ENCODE measurements around the gene QPCT.

Gene QPCT

DNA sequence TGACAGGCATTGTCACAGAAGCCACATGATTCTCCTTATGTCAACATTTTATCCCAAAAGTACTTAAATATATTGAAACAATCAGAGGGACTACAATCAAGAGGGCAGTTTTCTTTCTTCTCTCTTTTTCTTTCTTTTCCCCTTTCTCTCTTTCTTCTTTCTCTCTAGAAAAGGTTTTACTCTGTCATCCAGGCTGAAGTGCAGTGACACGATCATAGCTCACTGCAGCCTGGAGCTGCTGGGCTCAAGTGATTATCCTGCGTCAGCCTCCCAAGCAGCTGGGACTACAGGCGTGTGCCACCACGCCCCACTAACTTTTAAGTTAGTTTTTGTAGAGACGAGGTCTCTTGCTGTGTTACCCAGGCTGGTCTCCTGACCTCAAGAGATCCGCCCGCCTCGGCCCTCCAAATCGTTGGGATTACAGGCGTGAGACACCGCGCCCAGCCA is 18.8 kb upstream of the QPCT start:
- no peak for DNase-seq

DNA sequence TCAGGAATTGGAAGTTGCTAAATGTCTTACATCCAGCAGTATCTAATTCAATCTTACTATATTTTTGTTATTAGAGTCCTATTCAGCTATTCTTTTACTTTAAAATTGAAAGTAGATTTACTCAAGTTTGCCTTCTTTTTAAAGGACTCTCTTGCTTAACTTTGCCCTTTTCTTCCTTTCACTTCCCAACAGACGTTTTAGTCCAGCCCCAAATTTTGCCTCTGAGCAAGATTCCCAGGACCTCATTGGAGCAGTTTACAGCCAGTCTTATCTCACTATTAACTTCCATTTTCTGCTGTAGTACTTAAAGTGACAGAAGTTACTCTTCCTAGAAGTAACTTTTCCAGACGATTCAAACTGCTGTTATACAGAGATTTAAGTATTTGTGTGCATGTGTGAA is 18.1 kb upstream of the QPCT start:
- DNase-seq: no peak

DNA sequence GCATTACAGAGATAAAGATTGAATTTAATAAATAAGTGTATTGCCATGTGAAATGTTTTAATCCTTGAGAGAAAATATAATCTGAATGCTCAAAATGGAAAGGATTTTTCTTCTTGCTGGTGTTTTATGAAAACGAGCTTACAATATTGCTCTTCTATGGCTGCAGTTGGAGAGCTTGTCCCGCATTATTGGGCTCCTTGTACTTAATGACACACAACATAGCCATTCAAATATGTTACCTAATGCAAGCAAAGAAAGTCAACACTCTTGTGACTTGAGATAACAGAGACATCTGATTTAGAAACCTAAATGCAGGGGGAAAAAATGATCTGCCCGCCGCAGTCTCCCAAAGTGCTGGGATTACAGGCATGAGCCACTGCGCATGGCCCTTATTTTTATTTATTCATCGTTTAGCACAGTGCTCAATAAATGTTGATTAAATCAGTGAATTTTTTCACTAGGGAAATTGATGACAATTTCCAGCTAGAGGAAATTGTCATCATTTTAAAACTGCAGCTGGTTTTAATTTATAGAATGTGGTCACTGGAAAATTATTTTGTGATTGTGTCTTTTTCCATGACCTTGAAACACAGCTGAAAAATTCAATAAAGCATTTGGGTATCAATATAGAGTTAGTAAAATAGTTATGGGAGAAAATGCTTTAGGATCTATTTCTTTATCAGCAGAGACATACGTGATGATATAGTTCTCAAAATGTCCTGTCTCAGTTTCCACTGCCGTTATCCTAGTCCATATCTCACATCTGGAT is 17.4 kb upstream of the QPCT start:
- DNase-seq: no peak

DNA sequence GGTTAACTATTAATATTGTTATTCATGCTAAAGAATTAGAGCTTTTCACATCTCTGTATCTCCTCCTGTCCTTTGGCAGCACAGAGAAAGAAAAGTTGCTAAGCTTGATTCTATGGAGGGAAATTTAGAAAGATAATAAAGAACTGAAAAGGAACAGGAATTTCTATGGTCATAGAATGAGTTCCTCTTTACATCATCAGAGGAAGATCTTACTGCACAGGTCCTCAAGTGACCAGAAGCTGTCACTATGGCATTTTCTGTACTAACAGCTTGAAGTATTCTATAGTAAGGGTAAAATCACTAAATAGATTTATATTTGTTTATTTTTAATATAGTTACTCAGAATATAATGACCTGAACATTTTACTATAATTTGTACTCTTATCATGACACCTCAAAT is 13.7 kb upstream of the QPCT start:
- DNase-seq: no peak

DNA sequence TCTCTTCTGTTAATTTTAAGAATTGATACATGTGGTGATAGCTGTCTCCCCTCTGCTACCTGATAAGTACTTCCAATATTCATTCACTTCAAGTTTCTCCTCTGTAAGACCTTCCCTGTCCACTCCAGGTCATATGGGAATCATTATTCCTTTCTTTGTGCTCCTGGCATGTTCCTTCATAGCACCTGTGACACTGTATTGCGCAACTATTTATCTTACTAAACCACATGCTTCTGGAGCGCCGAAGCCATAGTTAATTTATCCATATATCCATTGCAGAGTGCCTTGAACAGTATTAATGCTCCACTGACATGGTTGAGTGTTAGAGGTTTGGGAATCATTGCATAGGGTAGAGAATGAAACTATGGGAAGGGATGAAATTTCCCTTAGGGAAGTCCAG is 11.9 kb upstream of the QPCT start:
- no peak for DNase-seq

DNA sequence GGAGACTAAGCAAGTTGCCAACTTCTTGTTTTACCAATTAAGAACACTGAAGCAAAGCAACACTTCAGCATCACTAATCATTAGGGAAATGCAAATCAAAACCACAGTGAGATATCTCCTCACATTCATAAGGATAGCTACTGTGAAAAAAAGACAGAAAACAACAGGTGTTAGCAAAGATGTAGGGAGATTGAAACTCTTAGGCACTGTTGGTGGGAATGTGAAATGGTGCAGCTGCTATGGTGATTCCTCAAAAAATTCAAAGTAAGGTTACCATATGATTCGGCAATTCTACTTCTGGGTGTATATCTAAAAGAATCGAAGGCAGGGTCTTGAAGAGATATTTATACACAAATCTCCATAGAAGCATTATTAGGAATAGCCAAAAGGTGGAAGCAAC is 11.2 kb upstream of the QPCT start:
- DNase-seq: no peak

DNA sequence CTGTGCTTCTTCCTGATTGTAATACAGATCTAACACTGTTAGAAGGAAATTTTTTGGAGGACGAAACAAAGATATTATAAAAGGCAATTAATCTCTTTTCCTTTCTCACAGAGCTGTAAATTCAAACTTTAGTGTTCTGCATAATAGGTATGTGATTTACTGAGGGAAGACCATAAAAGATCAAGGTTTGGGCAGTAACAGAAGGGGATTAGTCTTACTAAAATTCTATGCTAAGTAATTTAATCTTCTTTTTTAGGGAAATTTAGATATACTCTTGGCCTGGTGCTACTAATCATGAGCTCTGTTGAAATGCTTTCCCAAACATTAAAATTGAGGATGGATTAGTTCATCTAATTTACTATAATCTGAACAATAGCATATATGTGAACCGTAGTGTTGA is 8.8 kb upstream of the QPCT start:
- DNase-seq: no peak

DNA sequence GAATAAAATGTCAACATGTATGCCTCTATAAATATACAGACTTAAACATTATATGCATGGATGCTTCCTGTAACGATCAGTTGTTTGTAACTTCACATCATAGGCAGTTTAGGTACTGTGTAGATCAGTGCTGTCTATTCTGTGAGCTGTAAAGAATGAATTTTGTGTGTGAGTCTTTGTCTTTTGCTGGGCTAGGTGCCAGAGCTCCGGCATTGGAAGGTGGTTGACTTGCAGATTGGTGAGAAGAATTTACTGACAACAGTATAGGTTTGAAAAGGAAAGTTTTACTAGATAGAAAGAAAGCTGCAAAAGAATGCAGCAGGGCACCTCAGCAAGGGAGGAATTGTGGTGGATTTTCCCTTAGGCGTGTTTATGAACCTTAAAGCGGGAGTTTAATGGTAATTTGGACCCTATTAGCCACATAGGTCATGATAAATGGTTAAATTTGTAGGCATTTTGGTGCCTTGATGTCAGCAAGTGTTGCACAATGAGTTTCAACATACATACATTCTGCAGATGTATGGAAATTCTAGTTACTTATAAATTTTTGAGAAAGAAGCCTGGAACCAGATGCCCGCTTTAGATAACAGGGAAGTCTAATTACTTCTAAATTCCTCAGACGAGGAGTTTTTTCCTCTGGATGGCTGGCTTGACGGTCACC is 6.7 kb upstream of the QPCT start:
- DNase-seq: no peak

DNA sequence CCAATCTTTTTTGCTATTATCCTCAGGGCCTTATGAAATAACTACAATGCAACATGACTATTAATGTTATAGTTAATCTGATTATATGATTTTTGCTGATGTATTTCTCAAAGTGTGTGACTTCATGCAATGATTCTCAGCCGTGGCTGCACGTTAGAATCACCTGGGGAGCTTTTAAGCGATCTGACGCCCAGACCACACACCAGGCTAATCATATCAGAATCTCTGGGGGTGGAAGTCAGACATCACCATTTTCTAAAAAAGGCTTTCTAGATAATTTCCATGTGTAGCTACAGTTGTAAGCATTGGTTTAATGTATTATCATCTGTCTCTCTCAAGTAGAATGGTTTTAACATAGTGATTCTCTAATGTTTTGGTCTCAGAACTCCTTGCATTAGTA is 5.5 kb upstream of the QPCT start:
- DNase-seq: no peak

DNA sequence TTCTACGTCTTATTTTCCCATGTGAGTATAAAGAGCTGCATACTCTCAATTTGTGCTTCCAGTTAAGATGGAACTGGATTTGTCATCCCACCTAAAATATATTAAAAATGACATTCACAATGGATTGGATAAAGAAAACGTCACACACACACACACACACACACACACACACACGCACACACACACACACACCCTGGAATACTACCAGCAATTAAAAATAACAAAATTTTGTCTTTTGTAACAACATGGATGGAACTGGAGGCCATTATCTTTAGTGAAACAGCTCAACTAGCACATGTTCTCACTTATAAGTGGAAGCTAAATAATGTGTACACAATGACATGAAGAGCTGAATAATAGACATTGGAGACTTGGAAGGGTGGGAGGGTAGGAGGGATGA is 3.8 kb upstream of the QPCT start:
- DNase-seq: no peak

DNA sequence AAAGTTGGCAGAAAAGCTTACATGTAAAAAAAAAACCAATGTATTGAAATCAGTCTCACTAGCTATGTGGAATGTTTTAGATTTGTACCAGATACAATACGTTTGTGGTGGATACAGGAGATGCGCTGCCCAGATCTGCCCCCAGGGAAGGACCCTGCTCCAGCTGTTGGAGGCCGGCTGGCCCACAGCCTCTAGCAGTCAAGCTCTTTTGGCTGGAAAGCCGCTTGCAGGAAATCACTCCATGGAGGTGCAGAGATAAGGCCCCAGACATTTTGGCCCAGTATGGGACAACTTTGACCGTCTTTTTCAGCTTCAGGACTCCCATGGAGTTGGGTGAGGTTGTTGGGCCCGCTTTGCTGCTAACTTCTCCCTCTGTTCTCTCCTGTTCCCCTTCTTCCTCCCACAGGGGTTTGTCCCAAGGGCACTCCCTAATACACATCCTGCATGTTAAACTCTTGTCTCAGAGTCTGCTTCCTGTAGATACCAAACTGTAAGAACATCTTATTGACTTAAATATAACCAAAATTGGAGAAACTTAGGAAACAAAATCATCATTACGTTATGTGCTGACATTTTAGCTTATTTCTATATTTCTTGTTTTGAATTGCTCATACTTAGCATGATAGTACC is 1.7 kb upstream of the QPCT start:
- no peak for DNase-seq

DNA sequence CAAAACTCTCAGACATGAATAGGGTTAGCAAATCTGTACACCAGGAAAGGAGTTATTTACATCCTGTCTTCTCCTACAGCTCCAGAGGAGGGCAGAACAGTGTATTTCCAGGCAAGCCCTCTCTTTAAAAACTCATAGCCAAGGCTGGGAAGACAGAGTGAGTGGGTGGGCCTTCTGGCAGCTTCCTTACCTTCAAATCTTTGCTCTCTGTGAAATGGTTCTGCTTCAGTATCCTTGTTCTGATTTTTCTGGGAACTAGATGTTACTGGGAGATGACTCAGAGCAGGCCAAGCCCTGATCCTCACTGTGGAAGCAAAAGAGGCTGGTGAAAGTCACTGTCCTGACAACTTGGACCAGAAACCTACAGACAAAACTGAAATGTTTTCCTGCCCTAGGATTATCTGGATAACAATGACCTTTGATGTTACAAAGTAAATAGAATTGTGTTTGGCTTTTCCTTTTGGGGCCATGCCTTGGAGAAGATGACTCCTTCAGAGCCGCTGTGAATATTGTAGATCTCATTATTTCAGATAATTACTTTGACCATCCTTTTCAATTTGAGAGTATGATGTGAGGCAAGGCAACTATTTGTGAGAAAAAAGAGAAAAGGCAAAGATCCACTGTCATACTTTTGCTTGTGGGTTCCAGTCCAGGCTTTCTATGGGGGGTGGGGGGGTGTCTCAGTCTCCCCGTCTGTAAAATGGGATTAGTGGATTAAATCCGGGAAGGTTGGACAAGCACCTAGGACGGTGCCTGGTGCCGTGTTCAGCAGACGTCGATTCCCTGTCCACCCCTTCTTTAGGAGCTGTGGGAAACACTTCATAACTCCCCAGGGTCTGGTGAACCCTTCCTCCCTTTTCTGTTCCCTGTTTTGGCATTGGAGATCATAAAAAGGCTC is 644 bp upstream of the QPCT start:
- DNase-seq: peak; percentile 32

DNA sequence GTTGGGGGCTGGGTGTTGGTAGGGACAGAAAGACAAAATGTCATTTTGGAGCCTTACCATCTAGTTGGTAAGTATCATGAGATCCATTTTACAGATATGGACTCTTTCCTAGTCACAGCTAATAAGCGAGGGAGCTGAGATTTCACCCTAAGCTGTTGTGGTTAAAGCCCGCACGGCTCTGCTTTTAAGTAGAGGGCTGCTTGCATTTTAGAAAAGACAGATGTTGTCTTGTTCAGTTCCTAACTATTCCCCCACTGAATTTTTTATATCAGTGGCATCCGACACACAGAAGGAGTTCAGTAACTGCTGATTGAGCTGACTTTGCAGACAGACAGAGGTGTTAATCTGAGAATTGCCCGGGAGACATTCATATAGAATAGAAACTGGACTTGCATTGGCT is 3.7 kb downstream of the QPCT start:
- no peak for DNase-seq

DNA sequence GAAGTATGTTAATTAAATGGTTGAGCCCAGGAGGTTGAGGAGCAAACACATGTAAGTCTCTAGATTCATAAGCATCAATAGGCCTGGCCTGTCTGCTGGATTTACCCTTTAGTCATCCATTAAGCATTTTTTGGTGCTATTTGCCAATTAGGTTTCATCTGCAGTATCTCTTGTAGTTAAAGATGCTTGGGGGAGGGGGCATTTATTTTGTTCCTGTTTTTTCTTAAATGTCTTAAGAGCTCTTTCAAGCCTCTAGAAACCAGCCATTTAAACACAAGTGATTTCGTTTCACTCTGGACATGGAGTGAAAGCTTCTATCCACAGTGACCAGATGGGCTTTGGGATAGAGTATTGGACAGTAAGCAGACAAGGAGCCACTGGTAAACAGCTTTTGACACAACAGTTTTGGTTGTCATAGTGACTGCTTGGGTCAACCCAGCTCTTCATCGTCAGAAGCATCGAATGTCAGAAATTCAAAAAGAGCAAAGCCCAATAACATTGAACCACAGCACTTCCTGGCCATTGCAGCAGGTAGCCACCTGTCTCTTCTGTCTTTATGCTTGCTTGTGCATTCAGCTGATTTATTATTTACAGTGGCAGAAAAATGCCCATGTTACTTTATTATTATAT is 4.9 kb downstream of the QPCT start:
- DNase-seq: peak; percentile 40

DNA sequence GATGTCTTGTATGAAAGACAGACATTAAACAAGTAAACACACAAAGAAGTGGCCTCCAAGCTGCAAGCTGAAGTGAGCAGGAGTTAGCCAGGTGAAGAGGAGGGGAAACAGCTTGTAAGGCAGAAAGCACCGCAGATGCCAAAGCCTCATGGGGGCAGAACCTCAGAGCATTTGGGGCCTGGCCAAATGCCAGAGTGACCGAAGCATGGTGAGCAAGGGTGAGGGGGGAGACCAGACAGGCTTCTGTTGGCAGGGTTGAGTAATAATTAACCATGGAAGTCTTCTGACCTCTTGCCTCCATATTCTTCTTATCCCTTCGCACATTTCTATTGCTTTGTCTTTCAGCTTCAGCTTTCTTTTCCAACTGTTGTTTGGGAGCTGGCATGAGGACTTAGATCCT is 5.6 kb downstream of the QPCT start:
- DNase-seq: peak; percentile 30

DNA sequence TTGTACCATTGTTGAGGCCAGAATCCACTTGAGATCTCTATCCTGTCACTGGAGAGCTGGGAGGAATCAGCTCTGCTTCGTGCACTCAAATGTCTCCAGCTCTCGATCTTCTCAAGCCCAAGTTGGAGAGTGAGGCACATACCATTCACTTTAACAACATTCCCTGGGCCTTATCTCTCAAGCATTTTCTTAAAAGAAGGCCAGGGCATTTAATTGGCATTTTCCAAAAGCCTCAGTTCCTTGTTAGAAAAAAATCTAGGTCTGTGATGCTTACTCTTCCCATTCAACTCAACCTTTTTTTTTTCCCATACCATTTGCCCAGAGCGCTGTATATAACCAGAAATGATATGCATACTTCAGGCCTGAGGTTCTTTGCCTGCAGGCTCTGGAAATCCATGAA is 10.1 kb downstream of the QPCT start:
- no peak for DNase-seq

DNA sequence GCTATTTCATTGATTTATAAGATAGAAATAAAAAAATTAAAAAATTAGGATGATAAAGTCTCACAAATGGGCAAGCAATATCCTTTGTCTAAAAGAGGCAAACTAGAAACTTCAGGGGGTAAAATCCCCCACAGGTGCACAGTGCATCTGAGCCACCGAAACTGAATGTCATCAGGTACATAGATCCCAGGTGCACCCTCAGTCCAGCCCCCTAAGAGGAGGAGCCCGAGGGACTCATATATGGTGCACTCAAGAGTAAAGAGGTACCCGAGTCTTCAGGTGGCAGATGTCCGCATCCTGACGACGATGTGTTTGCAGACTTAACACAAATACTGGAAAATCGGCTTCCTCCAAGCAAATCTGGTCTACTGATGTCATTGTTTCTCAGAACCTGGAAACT is 11.3 kb downstream of the QPCT start:
- no peak for DNase-seq

DNA sequence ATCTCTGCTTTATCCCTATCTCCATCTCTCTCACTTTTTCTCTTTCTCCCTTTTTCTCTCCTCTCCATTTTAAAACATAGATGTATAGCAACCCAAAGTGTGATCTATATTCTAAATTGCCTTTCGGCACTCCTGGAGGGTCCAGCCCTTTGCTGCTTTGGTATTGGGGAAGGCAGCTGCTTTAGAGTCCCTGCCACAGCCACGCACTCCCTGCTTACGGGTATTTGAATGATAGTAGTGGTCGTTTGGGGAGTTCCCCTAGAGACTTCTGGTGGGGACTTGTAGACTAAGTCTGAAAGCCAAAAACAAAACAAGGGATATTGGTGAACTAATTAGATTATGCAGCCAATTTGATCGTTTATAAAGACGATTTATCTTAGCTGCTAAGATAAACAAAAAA is 11.9 kb downstream of the QPCT start:
- DNase-seq: no peak

DNA sequence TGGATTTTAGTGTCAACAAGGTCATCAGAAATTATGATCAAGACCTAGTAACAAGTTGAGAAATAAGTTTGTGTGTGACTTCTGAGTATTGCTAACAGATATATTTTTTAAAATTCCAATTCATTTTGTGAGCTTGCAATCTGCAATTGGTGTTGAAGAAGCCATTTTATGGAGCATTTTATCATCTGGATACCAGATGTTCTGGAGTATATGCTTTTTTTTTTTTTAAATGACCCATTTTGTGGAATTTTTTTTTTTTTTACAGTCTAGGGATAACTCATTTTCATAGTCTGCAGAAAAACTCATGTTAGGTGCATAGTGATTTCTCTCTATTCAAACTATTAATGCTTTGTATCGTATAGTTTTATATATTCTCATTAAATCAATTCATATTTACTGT is 12.6 kb downstream of the QPCT start:
- no peak for DNase-seq

DNA sequence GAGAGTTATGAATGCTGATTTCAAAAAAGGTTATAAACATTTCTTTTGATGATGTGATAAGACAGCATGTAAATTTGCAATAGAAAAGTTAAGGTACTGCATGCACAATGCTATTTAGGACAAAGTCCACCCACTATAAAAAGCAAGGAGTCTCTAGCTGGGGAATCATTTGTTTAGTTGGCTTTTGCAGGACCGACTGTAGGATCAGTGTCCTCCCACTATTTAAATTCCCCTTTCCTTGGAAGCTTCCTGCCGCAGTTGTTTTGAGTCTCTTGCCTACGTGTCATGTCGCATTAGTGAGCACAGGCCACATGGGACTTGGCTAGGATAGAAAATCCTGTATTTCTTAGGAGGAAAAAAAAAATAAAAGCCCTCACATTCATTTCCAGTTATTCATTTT is 13.1 kb downstream of the QPCT start:
- no peak for DNase-seq

DNA sequence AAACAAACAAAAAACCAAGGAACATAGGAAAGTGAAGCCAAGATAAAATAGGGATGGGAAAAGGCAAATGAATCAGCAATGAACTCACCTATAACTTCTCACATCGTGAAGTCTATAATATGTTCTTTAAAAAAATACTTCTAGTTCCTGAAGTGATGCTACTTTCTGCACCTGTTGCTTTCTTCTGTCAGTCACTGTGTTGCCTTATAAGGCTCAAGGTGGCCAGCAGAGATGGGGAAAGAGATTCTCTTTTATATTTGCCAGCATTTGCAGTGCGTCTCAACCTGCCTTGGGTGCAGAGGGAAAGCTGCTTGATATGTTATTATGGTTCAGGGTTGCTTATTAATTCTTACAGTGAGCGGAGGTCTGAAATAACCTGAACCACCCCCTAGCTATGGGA is 14.0 kb downstream of the QPCT start:
- DNase-seq: no peak

DNA sequence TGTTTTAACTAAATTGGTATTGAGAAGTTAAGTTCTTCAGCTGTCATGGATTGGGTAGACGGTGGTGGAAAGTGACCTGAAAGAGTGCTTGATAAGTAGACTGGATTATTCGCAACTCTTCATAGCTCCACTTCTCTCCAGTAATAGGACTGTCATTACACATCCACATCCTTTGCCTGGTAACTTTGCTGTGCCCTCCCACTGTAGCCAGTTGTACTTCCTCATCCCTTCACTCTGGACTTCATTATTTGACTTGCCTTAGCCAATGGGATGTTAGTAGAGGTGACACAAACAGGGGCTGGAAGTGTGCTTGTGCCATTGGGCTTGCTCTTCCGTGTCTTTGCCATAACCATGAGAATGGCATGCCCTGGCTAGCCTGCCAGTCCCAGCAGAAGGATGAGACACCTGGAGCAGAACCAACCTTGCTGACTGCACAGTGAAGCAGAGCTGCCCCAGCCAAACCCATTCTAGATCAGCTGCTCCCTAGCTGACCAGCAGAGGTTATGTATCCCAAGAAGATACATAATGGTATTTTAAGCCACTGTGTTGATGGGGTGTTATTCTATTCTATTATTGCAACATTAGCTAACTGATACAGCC is 16.9 kb downstream of the QPCT start:
- DNase-seq: no peak
